NCI-H1436 treated with DMSO at 0.1 percent for 48 hours (cell line): ENCODE results near the gene ARHGAP32.
A peak's percentile ranks its signal among the peaks of the same experiment; 100 is the strongest.
"Not testable (repeated sequence)": the region's sequence is repeated elsewhere in the genome, so short reads cannot be mapped to it uniquely, and the experiment has no call there.

Experiments used
- DNase-seq: peaks from one replicate; lab custom pipeline; 2025; lab: John Stamatoyannopoulos, UW

ARHGAP32 gene

DNA sequence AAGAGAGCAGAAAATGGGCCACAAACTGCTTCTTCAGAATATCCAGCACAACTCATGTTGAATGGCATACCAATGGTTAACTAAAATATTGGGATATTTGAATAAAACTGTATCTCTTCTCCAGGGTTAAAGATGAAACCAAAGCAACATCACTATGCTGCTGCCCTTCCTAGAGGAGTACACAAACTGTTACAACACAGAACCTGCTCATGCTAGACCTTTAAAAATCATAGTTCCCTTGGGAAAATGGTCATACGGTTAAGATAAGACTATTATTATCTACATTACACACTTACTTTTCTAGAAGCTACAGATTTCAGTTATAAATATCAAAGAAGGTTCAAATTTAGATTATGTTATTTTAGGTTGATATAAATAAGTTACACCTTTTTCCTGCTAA lies 170.8 kb downstream of the ARHGAP32 start:
- DNase-seq, result no peak

DNA sequence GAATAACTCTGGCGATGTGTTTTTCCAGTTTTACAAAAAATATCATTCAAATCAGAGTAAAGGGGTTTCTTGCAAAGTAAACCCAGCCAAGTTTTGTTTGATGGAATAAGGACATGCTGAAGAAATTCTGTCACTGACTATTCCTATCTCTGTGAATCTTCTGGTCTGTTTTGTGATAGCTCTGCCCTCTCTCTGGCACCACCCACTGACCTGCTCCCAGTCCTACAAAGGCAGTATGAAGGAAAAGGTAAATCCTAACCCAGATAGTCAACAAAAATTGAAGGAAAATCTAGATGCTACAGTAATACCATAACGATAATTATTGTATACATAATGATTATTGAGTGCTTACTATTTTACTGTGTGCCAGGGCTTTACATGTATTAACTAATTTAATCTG lies 173.1 kb downstream of the ARHGAP32 start:
- DNase-seq, result no peak

DNA sequence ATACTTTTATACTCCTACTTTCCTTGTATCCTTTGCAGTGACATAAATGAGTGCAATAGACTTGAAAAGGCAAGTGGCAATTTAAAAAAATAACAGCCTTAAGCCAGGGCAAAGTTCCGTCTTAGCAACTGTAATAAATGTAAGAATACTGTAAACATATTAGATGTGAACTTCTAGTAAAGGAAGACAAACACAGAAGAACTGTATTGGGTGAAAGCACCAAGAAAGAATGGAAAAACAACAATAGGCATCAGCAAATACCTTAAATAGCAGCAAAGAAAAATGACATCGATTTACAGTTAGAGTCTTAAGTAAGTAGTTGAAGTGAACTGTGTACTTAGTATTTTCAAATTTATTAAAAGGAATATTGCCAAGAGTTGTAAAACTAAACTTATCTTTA lies 174.0 kb downstream of the ARHGAP32 start:
- DNase-seq, result no peak

DNA sequence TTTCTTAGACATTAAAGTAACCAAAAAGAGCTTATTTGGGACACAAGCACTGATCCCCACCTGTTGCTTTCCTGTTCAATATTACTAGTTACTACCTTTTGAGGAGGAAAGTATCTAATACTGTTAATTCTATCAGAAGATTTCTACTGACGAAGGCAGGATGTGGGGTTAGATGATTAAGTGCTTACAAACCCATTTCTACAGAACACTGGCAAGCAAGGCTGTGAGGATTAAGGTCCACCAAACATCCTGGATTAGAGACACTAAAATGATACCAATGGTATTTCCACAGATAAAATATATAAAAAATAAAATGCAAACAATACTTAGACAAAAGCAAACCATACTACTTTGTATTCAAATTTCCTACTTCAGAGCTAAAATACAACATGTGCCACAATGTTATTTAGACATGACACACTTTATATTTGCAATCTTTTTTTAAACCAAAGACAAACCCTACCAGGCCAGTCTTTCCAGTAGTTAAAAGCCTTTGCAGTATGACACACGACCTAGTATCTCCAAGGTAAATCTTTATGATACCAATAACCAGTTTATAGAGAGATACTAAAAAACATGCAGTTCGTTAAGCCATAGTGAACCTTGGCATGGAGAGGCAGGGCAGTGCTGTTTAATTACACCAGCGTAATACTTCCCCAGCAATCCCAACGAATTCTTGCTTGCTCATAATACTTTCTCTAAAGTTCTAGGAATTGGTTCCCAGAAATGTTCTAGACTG lies 178.2 kb downstream of the ARHGAP32 start:
- no peak for DNase-seq

DNA sequence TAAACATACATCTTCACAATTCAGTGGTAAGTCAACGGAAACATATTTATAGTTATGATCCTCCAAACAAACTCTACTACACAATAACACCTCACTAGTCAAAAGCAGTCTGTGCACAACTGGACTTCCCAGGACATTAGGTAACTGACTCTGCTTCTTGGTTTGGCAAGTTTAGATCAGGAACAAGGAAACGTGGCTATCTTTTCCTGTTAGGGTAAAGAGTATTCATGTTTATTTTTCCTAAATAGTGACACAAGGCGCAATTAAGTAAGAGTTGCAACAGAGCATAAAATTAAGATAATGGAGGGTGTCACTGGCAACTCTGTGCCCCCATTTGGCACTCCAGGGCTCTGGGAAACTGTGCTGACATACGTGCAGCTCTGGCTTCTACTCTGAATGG lies 179.2 kb downstream of the ARHGAP32 start:
- DNase-seq, result no peak

DNA sequence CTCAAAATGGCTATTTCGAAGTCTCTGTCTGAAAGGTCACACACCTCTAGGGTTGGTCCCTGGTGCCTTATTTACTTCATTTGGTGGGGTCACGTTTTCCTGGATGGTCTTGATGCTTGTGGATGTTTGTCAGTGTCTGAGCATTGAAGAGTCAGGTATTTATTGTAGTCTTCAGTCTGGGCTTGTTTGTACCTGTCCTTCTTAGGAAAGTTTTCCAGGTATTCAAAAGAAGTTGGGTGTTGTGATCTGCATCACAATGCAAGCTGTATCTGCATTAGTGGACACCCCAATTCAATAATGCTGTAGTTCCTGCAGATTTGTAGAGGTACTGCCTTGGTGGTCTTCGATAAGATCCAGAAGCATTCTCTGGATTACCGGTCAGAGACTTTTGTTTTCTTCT lies 186.0 kb downstream of the ARHGAP32 start:
- DNase-seq, result no peak

DNA sequence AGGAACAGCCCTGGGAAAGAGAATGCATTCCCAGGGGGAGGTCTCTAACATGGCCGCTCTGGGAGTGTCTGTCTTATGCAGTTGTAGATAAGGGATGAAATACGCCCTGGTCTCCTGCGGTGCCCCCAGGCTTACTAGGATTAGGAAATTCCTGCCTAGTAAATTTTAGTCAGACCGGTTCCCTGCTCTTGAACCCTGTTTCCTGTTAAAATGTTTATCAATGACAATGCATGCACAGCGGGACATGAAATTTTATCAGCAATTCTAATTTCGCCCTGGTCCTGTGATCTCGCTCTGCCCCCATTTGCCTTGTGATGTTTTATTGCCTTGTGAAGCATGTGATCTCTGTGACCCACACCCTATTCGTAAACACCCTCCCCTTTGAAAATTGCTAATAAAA lies 193.0 kb downstream of the ARHGAP32 start:
- DNase-seq, result not testable (repeated sequence)

DNA sequence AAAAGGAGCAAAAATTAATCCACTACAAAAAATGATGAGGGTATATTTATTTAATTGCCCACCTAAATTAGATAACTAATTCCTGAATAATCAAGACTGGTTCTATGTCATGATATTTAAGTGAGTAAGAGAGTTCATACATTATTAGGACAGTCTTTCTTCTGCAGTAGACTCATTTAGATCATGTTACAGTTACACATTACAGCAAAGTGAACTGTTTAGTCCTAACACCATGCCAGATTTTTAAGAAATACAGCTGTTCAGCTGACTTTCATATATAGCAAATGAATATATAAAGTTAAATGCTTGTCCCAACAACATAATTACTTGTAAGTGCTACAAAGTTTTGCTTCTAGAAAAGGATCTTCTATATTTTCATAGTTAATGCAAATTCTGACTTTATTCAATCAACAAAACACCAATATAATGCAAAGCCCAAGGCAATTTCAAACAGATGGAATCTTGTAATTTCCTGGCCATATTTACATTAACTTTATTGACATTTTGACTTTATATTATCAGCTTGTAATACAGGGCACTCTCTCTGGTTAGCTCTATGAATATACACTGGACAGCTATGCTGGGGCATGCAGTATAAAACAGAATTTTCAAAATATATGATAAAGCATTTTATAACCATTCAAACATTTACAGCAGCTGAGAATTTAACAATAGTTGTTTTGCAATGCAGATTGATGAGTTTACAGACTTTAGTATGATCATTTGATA lies 203.7 kb downstream of the ARHGAP32 start:
- DNase-seq, result no peak

DNA sequence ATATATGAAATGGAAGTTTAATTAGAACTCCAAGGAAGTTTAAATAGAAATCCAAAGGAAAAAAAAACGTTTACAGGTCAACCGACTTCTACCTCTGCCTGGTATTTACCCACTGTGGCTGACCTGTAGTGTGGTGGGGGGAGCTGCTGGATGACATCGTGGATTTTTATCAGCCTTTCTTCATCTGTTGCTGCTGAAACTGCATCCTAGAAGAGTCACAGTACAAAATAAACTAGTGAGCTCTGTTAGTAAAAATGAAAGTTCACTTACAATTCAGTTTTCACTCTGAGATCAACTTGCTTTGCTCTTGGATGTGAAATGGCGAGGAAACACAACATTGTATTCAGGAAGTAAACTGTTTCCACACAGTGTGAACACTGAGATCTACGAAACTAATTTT lies 206.2 kb downstream of the ARHGAP32 start:
- DNase-seq, result no peak

DNA sequence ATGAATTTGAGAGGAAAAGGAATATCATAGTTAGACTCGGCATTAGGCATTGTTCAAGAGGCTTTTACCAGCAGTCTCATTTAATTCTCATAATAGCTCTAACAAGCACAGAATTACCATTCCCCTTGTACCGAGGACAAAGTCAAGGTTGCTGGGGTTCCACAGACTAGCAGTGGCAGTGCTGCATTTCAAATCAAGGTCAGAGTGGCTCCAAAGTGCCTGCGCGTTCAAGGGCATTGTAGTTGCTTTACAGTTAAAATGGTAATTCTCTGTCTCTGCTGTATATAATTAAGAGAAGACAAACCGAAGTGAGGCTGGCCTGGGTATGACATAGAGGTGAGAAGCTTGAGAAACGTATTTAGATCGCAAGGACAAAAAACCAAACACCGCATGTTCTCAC lies 209.1 kb downstream of the ARHGAP32 start:
- no peak for DNase-seq

DNA sequence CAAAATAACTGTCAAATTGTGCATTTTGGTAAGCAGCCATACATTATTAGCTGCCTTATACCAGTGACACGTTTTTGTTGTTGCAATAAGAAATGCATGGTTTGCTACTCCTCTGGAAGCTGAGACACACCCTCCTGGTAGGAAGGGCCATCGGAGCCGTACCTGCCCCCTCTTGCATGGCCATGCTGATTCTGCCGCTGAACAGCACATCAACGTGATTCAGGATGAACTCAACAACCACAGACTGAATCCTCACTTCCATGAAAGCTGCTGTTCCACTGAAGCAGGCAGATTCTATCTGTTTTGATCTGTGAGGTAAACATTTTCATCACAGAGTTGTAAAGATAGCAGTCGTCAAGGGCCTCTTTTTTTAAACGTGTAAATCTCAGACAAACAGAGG lies 210.9 kb downstream of the ARHGAP32 start:
- no peak for DNase-seq

DNA sequence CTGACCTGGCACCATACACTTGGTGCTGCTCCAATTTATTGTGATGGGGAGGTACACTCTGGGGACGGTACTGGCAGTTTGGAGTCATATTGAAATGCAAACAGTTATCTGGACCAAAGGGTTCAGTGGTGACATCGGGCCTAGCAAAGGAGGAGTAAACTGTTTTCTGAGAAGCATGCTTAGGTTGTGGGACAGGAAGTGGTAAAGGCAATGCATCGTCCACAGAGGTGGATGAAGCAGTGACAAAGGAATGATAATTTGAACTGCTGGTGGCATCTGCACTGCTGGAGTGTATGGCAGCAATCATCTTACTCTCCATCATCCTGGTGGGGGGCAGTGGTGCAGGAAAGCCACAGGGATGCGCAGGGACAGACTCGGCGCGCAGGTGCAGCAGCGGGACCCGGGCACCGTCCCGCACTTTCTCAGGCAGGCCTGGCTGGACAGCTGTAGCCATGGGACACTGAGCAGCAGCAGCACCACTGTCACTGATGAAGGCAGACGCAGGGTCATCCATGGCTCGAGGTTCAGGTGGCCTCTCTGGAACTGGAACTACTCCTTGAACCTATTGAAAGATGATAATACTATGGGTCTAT lies 221.4 kb downstream of the ARHGAP32 start:
- DNase-seq, result no peak

DNA sequence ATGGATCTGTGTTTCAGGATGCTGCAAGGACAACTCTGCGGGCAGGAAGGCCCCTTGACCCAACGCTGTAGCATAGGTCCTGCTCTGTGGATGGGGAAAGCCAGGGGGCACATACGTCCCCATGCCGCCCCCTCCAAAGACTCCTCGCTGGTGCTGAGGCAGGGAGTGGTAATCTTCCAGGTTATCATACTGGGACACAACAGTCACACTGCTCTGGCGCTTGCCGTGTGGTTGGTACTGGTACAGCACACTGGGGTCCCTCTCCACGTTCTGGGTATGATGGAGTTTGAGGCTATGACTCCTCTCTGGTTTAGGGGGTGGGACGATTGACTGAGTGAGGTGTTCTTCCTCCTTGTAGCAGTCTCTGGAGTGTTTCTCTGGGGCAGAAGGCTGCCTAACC lies 223.2 kb downstream of the ARHGAP32 start:
- no peak for DNase-seq

DNA sequence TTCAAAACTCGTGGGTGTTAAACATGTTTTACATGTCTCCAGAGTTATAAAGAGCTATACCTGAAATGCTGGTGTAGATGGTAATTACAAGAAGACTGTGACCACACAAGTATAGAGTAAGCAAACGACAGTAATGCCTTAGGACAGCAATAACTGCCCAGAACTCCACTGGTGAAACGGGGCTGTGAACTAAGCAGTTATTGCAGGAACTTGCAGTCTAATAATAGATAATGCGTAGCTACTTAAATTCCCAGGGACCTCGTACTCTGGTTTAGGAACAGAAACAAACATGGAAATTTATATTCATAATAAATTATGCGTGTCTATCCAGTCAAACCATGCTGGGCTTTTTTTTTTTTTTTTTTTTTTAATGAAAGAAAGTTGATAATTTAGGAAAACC lies 224.5 kb downstream of the ARHGAP32 start:
- no peak for DNase-seq

DNA sequence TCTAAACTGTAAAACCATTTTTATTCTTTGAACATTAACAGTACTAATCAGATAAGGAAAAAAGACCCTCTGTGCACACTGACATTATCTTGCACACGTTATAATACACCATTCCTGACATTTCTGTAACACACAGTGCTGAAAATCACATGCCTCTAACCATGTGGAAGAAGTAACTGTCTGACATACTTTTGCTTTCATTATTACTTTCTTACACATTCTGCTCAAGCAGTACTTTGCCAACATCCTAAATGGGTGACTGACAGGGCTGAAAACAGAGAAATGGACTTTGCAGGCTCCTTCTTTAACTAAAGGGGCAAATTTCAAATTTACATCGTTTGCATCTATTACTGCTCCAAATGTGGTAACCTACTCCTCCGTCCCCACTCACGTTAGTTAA lies 226.6 kb downstream of the ARHGAP32 start:
- DNase-seq, result no peak

DNA sequence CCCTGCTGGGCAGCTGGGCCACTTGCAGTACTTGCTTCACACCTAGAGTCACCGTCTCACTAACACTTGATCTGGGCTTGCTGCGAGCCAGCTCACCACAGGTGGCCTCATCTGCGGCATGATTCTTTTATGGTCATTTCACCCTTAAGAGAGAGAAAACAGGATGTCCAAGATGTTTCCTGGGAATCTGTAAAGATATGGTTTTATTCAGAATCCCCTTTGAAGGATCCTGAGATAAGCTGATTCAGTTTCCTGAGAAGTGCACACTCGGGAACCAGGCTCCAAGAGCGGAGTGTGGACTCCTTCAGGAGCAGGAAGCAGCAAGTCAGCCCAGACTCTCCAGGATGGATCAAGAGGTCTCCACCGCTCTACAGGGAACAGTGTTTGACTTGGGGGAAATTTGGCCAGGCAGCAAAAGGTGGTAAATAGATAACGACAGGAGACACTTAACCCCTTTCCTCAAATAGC lies 227.6 kb downstream of the ARHGAP32 start:
- DNase-seq, result no peak

DNA sequence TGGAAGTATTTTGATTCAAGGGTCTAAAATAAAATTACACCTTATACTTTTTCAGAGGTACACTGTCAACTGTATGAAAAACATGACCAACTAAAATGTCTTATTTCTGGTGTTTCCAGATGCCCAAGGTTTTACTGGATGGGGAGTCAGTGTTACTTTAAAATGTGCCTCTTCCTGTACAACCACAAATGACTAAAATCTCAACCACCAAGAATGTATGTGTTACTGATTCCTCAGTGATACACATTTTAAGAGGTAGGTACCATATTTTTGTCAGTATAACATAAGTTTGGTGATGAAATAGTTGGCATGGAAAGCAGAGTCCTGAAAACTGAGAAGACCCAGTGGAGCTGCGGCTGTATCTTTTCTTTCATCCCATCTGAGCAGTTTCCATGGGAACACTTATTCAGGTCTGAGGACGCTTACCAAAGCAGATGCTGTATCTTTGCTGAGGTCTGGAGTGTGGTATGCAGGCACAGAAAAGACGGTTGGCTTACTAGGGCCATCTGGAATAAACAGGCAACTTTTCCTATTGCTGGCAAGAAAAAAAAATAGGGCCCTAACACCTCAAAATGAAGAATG lies 228.3 kb downstream of the ARHGAP32 start:
- no peak for DNase-seq

DNA sequence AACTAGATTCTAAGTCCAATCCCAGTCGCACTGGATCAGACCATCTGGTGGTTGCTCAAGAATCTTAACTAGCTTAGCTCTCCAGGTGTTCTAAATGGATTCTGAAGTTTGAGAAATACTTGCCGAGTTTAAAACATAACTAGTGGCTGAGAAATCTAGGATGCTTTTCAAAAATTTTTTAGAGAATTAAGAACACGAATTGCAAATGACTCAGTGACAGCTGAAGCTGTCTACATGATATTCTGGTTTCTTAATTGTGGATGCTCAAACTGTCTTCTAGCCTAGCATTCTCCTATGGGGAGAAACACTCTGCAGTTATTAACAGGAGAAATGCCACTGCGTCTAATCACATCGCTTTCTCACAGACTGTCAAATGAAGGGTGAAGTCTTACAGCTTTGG lies 229.2 kb downstream of the ARHGAP32 start:
- no peak for DNase-seq

DNA sequence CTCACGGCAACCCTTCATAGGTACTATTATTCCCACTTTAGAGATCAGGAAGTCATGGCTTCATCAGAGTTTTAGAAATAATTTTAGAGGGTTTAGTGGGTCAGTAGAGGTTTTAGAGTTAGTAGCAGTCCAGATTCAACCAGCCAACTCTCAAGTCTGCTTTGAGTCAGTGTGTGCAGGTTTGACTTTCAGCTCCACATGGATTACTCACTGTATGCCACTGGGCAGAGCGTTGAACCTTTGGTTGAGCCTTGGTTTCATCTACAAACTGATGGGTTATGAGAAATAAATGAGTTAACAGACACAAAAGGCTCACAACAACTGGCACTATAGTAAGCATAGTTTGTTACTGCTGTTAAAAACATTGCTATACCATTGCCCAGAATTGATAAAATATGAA lies 230.5 kb downstream of the ARHGAP32 start:
- DNase-seq, result no peak

DNA sequence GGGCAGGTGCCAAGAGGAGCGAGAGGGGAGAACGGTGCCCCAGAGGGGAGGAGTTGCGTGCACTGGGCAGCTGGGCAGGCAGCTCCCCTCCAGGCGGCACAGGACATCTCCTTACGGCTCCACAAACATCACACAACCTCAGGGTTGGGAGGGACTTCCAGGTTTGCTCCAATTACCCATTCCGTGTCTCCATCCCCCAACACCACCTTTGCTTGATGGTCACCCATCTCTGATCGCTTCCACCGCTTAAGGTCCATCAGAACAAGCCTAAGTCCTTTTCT lies 235.0 kb downstream of the ARHGAP32 start:
- DNase-seq, result no peak

DNA sequence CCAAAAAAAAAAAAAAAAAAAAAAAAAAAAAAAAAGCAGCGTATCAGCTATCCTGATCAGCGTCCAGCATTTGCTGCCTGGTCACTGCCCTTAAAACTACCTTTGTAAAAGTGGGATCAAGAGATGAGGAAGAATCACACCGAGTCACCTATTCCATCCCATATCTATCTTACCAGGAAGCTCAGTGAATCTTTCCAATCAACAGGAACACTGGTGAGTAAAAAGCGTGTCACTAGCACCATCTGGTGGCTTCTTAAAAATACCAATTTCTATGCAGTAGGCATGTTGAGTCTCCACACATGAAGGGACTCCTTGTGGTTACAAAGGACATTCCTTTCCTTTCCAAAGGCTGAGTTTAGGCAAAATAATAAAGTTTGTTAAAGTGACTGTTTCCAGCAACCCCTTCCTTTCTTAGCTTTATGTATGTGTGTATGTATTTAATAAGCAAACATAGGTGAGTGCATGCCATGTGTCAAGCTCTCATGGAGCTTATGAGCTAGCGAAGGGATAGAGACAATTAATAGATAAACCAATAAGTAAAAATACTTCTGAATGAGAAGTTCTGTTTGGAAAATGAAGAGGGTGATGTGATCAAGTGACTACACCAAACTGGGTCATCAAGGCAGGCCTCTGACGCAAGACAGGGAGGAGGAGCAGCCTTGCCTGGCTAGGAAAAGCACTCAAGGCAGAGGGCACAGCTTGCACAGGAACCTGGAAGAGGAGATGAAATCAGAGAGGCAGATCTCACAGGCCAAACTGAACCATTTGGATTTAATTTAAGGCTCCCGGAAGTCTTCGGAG lies 235.5 kb downstream of the ARHGAP32 start:
- DNase-seq, result peak; percentile 14

DNA sequence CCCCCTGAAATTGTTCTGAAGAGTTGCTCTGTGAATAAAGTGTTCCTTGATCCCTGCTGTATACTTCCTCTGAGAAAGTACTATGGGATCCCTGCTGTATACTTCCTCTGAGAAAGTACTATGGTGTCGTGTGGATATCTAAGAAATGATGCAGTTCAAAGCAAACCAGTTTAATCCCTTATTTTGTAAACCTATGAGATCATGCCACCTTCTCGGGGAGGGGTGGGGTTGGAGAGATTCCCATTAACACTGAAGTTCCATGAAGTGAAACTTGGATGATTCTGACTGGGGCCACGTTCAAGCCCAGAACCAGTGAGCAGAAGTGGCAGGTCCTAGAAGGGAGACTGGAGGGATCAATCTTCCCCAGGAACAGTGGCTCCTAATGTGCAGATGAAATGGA lies 236.5 kb downstream of the ARHGAP32 start:
- no peak for DNase-seq
